Measurements from ENCODE around the gene HMCN2.

The HMCN2 gene

GRCh38 chr9:130265431-130266235 is at the start of gene HMCN2:
Gene HMCN2, plus strand, starts transcription at chr9:130265760. Its CDS starts 119 bp downstream, at chr9:130265879.
- Mint-ChIP-seq H3K4me1 (peaks cover 52% of the 10 kb centered on the region), H3K36me3 (ENCODE audit: low read depth) (no peaks in the 10 kb centered on the region), H3K27me3 (ENCODE audit: low read depth, poor library complexity) (peaks cover 91% of the 10 kb centered on the region), H3K9me3 (no peaks in the 10 kb centered on the region), H3K4me3 (peak within 1 kb of the TSS; percentile 82), H3K27ac (no peak within 1 kb of the TSS)
- DNase-seq, result peak; percentile 72
- no peak for TF ChIP-seq CTCF (IDR thresholded peaks at IDR 0.05)

GRCh38 chr9:130217838-130218237 is 47.7 kb upstream of the HMCN2 start:
- Mint-ChIP-seq H3K4me1 (peaks cover 63% of the 10 kb centered on the region), H3K9me3 (no peaks in the 10 kb centered on the region), H3K4me3 (no peak overlapping the region), H3K27me3 (ENCODE audit: low read depth, poor library complexity) (peaks cover 7% of the 10 kb centered on the region), H3K27ac (no peak overlapping the region), H3K36me3 (ENCODE audit: low read depth) (peaks cover 4% of the 10 kb centered on the region)
- DNase-seq, result no peak
- TF ChIP-seq CTCF (IDR thresholded peaks at IDR 0.05), result no peak

- no peaks in the 10 kb centered on the region for H3K9me3 Mint-ChIP-seq
- H3K4me3 Mint-ChIP-seq, result no peak overlapping the region
- H3K27me3 Mint-ChIP-seq (ENCODE audit: low read depth, poor library complexity), result peaks cover 3% of the 10 kb centered on the region
- H3K4me1 Mint-ChIP-seq, result peaks cover 48% of the 10 kb centered on the region
- peaks cover 8% of the 10 kb centered on the region for H3K36me3 Mint-ChIP-seq (ENCODE audit: low read depth)
- TF ChIP-seq CTCF (IDR thresholded peaks at IDR 0.05), result no peak
- no peak for DNase-seq
- H3K27ac Mint-ChIP-seq, result no peak overlapping the region
These were observed 45.9 kb upstream of the HMCN2 start for GRCh38 chr9:130219661-130220096.

- Mint-ChIP-seq H3K9me3 (no peaks in the 10 kb centered on the region), H3K4me1 (peaks cover 42% of the 10 kb centered on the region), H3K27me3 (ENCODE audit: low read depth, poor library complexity) (peaks cover under 1% of the 10 kb centered on the region), H3K27ac (peak overlapping the region; percentile 60), H3K36me3 (ENCODE audit: low read depth) (peaks cover 13% of the 10 kb centered on the region), H3K4me3 (peak overlapping the region; percentile 32)
- DNase-seq, result peak; percentile 52
- peak; percentile 29 for TF ChIP-seq CTCF (IDR thresholded peaks at IDR 0.05)
These were observed 45.2 kb upstream of the HMCN2 start for GRCh38 chr9:130220352-130220751.

GRCh38 chr9:130222833-130223232 is 42.7 kb upstream of the HMCN2 start:
- peaks cover 23% of the 10 kb centered on the region for H3K4me1 Mint-ChIP-seq

More at GRCh38 chr9:130222833-130223232, 42.7 kb upstream of the HMCN2 start:
- DNase-seq, result no peak
- no peak overlapping the region for H3K27ac Mint-ChIP-seq
- H3K27me3 Mint-ChIP-seq (ENCODE audit: low read depth, poor library complexity), result peaks cover 2% of the 10 kb centered on the region
- peaks cover 9% of the 10 kb centered on the region for H3K9me3 Mint-ChIP-seq
- TF ChIP-seq CTCF (IDR thresholded peaks at IDR 0.05), result no peak
- no peak overlapping the region for H3K4me3 Mint-ChIP-seq
- peaks cover 38% of the 10 kb centered on the region for H3K36me3 Mint-ChIP-seq (ENCODE audit: low read depth)

Measured in nephron progenitor cell (in vitro differentiated cells).